GM21447 (cell line): ENCODE results near the gene SLC27A6.
"Not testable (repeated sequence)": the region's sequence is repeated elsewhere in the genome, so short reads cannot be mapped to it uniquely, and the experiment has no call there.

Experiments
- ATAC-seq: cut with Tn5 transposase; IDR thresholded peaks from one replicate; pipeline ENCODE4 v1.9.1; 2021; ENCODE audit not compliant: unreplicated experiment

SLC27A6 gene

DNA sequence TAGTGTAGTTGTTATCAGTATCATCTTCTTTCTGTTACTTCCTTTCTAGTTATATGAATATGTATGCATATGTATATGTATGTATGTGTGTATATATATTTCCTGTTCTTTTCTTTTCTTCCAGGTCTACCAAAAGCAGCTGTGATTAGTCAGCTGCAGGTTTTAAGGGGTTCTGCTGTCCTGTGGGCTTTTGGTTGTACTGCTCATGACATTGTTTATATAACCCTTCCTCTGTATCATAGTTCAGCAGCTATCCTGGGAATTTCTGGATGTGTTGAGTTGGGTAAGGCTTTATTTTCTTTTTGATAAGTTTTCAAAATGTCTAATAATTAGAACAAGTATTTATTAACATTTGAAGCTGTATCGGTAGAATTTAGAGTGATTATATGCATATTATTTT, 23.2 kb downstream of the SLC27A6 start:
- no peak for ATAC-seq

DNA sequence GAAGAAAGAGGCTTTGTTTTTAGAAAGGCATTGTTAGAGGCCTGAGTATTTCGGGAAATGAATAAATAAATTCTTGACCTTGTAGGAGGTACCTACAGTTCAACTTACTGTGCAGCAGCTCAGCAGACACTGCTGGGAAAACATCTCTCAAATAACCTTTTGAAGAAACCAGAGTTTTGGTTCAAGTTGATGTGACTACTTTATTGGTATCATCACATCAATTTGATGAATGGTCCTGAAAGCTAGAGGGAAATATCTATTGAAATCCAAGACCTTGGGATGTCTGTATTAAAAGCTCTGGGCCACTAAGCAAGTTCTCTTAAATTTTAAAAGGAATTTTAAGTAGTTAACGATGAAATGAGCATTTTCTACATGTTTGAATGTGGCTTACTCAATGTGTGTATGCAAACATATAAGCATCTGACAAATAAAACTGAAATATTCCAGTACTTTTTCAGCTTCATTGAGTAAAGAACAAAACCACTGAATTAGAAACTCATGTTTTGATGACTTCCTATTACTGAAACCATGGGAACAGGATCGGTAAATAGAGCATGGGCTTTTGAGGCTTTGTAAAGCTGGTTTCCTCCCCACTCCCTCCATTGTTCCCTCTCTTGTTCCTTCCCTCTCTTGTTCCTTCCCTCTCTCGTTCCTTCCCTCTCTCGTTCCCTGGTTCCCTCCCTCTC, 36.7 kb downstream of the SLC27A6 start:
- no peak for ATAC-seq

- ATAC-seq: no peak
These were observed 37.2 kb downstream of the SLC27A6 start for GRCh38 chr5:129002527-129002842.

DNA sequence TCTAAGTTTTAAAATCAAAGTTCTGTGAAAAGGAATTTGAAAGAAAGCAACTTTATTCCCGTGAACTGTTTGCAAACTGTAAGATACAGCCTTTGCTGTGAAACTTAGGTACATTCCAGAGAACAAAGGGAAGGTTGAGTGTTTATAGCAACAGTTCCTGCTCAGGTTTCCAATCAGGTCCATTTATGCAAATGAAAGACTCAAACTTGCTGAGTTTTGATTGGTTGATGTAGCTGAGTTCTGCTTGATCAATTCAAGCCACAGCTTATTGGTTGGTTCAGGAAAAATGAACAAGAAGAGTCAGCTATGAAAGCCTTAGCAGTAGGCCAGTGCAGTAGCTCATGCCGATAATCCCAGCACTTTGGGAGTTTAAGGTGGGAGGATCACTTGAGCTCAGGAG, 37.9 kb downstream of the SLC27A6 start:
- ATAC-seq: no peak

- no peak for ATAC-seq
These were observed 48.9 kb downstream of the SLC27A6 start for GRCh38 chr5:129014185-129014584.

GRCh38 chr5:129018837-129019236, 53.5 kb downstream of the SLC27A6 start:
- ATAC-seq: no peak

GRCh38 chr5:129019401-129019908, 54.2 kb downstream of the SLC27A6 start:
- ATAC-seq: no peak

DNA sequence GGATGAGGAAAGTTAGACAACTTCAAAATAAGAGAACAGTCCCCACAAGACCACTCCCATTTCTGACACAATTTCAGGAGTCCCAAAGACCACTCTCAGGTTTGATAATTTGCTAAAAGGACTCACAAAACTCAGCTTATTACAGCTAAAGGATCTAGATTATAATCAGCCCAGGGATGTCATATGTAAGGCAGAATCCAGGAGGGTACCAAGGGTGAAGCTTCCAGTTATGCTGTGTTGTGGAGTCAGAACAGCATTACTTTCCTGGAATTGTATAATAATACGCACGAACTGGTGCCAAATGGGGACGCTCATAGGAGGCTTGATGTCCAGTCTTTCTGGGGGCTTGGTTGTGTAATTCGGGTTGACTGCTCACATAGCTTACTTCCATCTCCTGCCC, 55.4 kb downstream of the SLC27A6 start:
- no peak for ATAC-seq

GRCh38 chr5:129021744-129022143, 56.5 kb downstream of the SLC27A6 start:
- no peak for ATAC-seq

DNA sequence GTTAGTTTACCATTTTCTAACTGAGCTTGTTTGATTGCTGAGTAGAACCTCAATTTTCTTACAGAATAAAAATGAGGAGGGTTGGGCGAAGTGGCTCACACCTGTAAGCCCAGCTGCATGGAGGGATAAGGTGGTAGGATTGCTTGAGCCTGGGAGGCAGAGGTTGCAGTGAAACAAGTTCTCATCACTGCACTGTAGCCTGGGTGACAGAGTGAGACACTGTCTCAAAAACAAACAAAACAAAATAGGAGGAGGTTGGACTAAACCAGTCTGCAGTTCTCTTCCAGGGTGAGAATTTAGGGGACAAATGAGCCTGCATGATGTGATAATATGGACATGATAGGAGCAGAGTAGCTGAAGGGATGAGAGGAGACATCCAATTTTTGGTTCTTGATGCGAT, 57.3 kb downstream of the SLC27A6 start:
- ATAC-seq: no peak

DNA sequence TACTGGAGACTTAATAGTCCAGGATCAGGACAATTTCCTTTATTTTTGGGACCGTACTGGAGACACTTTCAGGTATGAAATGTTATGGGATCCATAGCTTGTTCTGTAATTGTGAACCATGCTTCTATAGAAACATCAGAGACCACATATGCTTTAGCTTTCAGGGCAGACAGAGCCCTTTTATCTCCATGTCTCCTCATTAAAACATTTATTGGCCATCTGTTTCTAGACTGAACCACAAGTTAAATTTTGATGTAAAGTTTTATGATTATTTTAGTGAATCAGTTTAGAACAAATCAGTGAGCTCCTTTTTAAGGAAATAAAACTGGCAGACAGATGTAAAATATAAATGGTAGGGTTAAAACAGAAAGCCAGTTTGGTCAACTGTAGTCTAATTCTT, 62.0 kb downstream of the SLC27A6 start:
- no peak for ATAC-seq

DNA sequence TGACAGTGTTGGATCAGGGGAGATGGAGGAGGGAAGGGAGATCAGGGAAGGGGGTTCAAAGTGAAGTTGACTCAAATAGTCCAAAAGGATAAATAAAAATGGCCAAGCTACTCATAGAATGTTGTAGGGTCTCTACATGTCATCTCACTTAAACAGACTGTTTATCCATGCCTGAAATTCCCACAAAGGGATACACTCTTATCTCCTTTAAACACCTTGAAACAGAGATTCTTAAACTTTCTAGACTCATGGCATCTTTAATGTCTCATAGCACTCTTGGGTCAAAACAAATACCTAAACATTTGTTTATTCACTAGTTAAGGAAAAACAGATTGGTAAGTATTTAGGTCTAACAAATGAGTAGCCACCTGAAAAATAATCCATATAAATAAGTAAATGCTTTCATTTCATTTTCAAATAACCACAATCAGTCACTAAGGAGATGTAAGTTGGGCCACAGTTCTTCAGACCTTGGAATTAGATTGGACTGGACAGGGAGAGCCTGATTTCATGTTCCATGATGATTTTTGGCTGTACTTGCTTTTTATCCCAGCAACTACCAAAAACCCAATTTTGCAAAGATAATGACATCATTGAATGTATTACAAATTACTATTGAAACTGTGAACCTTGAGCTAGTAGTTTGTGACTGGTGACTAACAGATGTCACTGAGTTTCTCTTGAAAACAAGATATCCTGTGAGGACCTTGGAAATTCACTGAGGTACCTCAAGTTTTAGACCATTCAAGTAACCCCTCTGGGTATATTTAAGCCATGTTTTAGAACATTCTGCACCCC, 66.8 kb downstream of the SLC27A6 start:
- ATAC-seq: no peak

DNA sequence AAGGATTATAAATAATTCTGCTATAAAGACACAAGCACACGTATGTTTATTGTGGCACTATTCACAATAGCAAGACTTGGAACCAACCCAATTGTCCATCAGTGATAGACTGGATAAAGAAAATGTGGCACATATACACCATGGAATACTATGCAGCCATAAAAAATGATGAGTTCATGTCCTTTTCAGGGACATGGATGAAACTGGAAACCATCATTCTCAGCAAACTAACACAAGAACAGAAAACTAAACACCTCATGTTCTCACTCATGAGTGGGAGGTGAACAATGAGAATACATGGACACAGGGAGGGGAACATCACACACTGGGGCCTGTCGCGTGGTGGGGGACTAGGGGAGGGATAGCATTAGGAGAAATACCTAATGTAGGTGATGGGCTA, 71.0 kb downstream of the SLC27A6 start:
- ATAC-seq: not testable (repeated sequence)

GRCh38 chr5:129041196-129041881, 76.1 kb downstream of the SLC27A6 start:
- ATAC-seq: no peak

DNA sequence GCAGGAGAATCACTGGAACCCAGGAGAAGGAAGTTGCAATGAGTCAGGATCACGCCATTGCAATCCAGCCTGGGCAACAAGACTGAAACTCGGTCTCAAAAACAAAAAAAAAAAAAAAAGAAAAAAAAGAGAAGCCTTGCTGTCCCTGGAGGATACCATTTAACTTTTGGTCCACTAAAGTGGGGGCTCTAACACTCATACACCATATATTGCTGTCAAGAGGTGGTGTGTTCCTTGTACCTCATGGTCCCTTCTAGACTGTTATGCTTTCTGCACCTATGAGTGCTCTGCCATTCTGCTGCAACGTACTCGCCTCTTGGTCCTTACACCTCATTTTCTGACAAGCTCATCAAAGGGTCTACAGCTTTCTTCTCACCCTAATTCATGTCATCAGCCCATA, 77.0 kb downstream of the SLC27A6 start:
- ATAC-seq: no peak

DNA sequence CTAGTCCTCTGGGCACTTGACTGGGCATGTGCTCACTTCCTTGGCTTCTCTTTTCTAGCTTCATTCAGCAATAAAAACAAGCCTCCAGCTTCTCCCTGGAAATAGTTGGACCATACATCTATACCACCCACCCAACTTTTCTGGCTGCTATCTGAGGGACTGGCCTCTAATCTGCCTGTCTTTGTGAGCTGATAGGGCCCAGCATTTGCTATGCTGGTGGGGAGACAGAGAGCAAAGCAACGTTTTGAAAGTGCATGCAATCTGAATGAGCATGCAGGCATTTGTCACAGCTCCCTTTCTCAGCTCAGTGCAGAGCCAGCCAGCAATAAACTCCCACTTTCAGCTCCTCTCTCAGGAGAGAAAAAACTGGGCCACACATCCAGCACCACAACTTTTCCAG, 78.6 kb downstream of the SLC27A6 start:
- ATAC-seq: no peak

DNA sequence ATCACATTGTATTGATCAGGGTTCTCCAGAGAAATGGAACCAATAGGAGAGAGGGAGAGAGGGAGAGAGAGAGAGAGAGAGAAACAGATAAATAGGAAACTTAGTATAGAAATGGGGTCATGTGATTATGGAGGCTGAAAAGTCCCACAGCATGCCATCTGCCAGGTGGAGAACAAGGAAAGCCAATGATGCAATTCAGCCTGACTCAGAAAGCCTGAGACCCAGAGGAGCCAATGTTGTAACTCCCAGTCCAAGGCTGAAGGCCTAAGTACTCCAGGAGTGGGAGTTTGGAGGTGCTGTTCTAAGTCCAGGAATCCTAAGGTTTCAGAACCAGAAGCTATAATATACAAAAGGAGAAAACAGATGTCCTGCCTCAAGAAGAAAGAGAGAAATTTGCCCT, 80.9 kb downstream of the SLC27A6 start:
- ATAC-seq: no peak

GRCh38 chr5:129048509-129048908, 83.2 kb downstream of the SLC27A6 start:
- ATAC-seq: no peak

- no peak for ATAC-seq
These were observed 84.0 kb downstream of the SLC27A6 start for GRCh38 chr5:129049126-129049799.

- no peak for ATAC-seq
These were observed 86.0 kb downstream of the SLC27A6 start for GRCh38 chr5:129051283-129051682.

DNA sequence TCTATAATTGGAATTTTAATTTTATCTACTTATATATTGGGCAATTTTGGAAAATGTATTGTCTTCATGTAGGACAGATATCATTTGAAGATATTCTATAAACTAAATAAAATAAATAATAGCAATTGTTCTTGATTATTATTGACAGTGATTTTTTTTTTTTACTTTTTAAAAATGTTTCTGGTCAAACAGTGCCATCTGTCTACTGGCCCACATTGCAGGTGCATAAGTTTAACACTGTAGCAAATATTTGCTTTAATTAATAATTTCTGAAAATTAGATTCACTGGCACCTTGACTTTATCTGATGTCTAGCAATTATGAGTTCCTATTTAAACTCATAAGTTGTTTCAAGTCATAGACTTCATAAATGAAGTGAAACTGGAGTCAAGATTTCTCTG, 88.2 kb downstream of the SLC27A6 start:
- no peak for ATAC-seq
